Mammary epithelial cell (primary cell): ENCODE data around the gene CUX1.

ENCODE experiments used
- EZH2 ChIP-seq: IDR thresholded peaks from 2 replicates; pipeline ENCODE4 v1.6.1; 2012; ENCODE audit warnings: low read length, inconsistent platforms, borderline replicate concordance
- TF ChIP-seq, protein P1 (sequence below), 2 donors: IDR thresholded peaks in 1 of 2; conservative IDR thresholded peaks in 1 of 2; 2 replicates each; pipeline ENCODE4 v1.5.1; 2011 to 2012; ENCODE audit warnings: inconsistent platforms in 2 of 2, low read length in 2 of 2, mild to moderate bottlenecking in 2 of 2, control low read depth in 1 of 2, low read depth in 1 of 2; ENCODE audit not compliant: insufficient read depth in 1 of 2; ENCODE audit errors: extremely low read depth in 1 of 2

DNA sequence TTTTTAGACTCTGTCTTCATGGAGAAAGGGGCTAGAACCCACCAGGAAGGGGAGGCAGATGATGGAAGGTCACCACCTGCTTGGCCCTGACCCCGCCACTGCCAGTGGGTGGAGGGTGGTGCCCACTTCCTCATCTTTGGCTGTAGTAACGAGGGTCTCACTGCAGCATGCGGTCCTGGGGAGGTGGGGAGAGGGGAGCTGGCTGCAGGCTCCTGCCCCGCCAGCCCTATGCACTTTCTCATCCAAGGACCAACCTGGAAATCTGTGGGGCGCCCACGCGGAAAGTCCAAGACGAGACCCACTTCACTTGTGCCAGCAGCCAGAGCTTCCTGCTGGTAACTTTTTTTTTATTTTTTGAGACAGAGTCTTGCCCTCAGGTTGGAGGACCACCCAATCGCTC is 101.0 kb downstream of the CUX1 start:
- TF ChIP-seq EZH2 = no peak
- TF ChIP-seq, protein P1, sequence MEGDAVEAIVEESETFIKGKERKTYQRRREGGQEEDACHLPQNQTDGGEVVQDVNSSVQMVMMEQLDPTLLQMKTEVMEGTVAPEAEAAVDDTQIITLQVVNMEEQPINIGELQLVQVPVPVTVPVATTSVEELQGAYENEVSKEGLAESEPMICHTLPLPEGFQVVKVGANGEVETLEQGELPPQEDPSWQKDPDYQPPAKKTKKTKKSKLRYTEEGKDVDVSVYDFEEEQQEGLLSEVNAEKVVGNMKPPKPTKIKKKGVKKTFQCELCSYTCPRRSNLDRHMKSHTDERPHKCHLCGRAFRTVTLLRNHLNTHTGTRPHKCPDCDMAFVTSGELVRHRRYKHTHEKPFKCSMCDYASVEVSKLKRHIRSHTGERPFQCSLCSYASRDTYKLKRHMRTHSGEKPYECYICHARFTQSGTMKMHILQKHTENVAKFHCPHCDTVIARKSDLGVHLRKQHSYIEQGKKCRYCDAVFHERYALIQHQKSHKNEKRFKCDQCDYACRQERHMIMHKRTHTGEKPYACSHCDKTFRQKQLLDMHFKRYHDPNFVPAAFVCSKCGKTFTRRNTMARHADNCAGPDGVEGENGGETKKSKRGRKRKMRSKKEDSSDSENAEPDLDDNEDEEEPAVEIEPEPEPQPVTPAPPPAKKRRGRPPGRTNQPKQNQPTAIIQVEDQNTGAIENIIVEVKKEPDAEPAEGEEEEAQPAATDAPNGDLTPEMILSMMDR (conservative IDR thresholded peaks at IDR 0.05 in 1 of 2, IDR thresholded peaks at IDR 0.05 in 1 of 2; ENCODE audit: extremely low read depth in 1 of 2, insufficient read depth in 1 of 2, low read depth in 1 of 2, low read length in 2 of 2) = no peak
